NCI-H345 treated with DMSO at 0.1 percent for 48 hours (cell line): ENCODE data around the gene CASZ1.

Experiments used
- DNase-seq: peaks from one replicate; lab custom pipeline; 2025; ENCODE audit not compliant: unreplicated experiment; lab: John Stamatoyannopoulos, UW

CASZ1 gene

GRCh38 chr1:10825592-10825991, 29.1 kb upstream of the CASZ1 start:
- DNase-seq, result no peak

GRCh38 chr1:10824821-10825540, 28.5 kb upstream of the CASZ1 start:
- no peak for DNase-seq

GRCh38 chr1:10823000-10823401, 26.6 kb upstream of the CASZ1 start:
- no peak for DNase-seq

- no peak for DNase-seq
Observed at GRCh38 chr1:10821388-10821787, 24.9 kb upstream of the CASZ1 start.

GRCh38 chr1:10820422-10820821, 24.0 kb upstream of the CASZ1 start:
- DNase-seq, result no peak

GRCh38 chr1:10819198-10819901, 22.9 kb upstream of the CASZ1 start:
- no peak for DNase-seq

- DNase-seq, result no peak
Observed at GRCh38 chr1:10818262-10819197, 22.1 kb upstream of the CASZ1 start.

GRCh38 chr1:10816743-10817369, 20.4 kb upstream of the CASZ1 start:
- no peak for DNase-seq

GRCh38 chr1:10816233-10816632, 19.8 kb upstream of the CASZ1 start:
- DNase-seq, result no peak

- no peak for DNase-seq
Observed at GRCh38 chr1:10815858-10816195, 19.4 kb upstream of the CASZ1 start.

- no peak for DNase-seq
Observed at GRCh38 chr1:10814976-10815857, 18.8 kb upstream of the CASZ1 start.

- DNase-seq, result no peak
Observed at GRCh38 chr1:10814312-10814711, 17.9 kb upstream of the CASZ1 start.

GRCh38 chr1:10813799-10814198, 17.4 kb upstream of the CASZ1 start:
- DNase-seq, result no peak

GRCh38 chr1:10812387-10812915, 16.0 kb upstream of the CASZ1 start:
- DNase-seq, result no peak

GRCh38 chr1:10808441-10808840, 12.0 kb upstream of the CASZ1 start:
- no peak for DNase-seq

- DNase-seq, result no peak
Observed at GRCh38 chr1:10806966-10807365, 10.5 kb upstream of the CASZ1 start.

GRCh38 chr1:10803971-10804820, 7.8 kb upstream of the CASZ1 start:
- DNase-seq, result no peak

- no peak for DNase-seq
Observed at GRCh38 chr1:10802944-10803715, 6.7 kb upstream of the CASZ1 start.
